ENCODE results near the gene NDUFB4.

Gene NDUFB4

GRCh38 chr3:120561251-120562045 lies 34.7 kb upstream of the NDUFB4 start:
- H4K20me1 ChIP-seq (ENCODE audit: insufficient read depth, low read length): no peaks in the 10 kb centered on the region
- no peaks in the 10 kb centered on the region for H3K27me3 ChIP-seq (replicated peaks; ENCODE audit: insufficient read depth, low read length)
- no peak overlapping the region for H2AFZ ChIP-seq (ENCODE audit: low read length)
- H3F3A ChIP-seq (ENCODE audit: insufficient read depth, low read length): 0 out of 2 replicates have a peak, but pooled peaks cover 3% of the 10 kb centered on the region
- no peak overlapping the region for H3K9ac ChIP-seq (ENCODE audit: low read length)
- H3K9me2 ChIP-seq (replicated peaks; ENCODE audit: insufficient read depth, low read length): no peaks in the 10 kb centered on the region
- TF ChIP-seq EZH2phosphoT487 (IDR thresholded peaks at IDR 0.05; ENCODE audit: low read length): no peak
- peak; percentile 85 for TF ChIP-seq CTCF (IDR thresholded peaks at IDR 0.05; ENCODE audit: low read length)
- TF ChIP-seq EZH2 (optimal IDR thresholded peaks at IDR 0.05; ENCODE audit: low read depth, low read length): no peak
- H3K9me3 ChIP-seq (replicated peaks; ENCODE audit: insufficient read depth, low read length): no peaks in the 10 kb centered on the region
- H3K4me1 ChIP-seq (ENCODE audit: low read length): no peaks in the 10 kb centered on the region; the same call in 1 of the 2 replicates
- H3K27ac ChIP-seq (ENCODE audit: low read length): no peak overlapping the region
- no peaks in the 10 kb centered on the region for H3K36me3 ChIP-seq (replicated peaks; ENCODE audit: insufficient read depth, low read length)
- no peak overlapping the region for H3K4me2 ChIP-seq (ENCODE audit: low read depth, low read length)
- no peaks in the 10 kb centered on the region for H3K79me2 ChIP-seq (ENCODE audit: low read length)
- DNase-seq: peak; percentile 66
- no peak overlapping the region for H3K4me3 ChIP-seq (ENCODE audit: low read length)

- H3K36me3 ChIP-seq (replicated peaks; ENCODE audit: insufficient read depth, low read length): no peaks in the 10 kb centered on the region
- H2AFZ ChIP-seq (ENCODE audit: low read length): no peak overlapping the region
- H3K9me3 ChIP-seq (replicated peaks; ENCODE audit: insufficient read depth, low read length): no peaks in the 10 kb centered on the region
- H3K4me3 ChIP-seq (ENCODE audit: low read length): no peak overlapping the region
- H3K4me1 ChIP-seq (ENCODE audit: low read length): no peaks in the 10 kb centered on the region
- no peak overlapping the region for H3K27ac ChIP-seq (ENCODE audit: low read length)
- H4K20me1 ChIP-seq (ENCODE audit: insufficient read depth, low read length): no peaks in the 10 kb centered on the region
- no peaks in the 10 kb centered on the region for H3K27me3 ChIP-seq (replicated peaks; ENCODE audit: insufficient read depth, low read length)
- no peak for DNase-seq
- H3K9me2 ChIP-seq (replicated peaks; ENCODE audit: insufficient read depth, low read length): no peaks in the 10 kb centered on the region
- no peaks in the 10 kb centered on the region for H3K79me2 ChIP-seq (ENCODE audit: low read length)
- H3K9ac ChIP-seq (ENCODE audit: low read length): no peak overlapping the region
- no peak overlapping the region for H3K4me2 ChIP-seq (ENCODE audit: low read depth, low read length)
- no peak for TF ChIP-seq CTCF (IDR thresholded peaks at IDR 0.05; ENCODE audit: low read length)
- TF ChIP-seq EZH2phosphoT487 (IDR thresholded peaks at IDR 0.05; ENCODE audit: low read length): no peak
- no peak for TF ChIP-seq EZH2 (optimal IDR thresholded peaks at IDR 0.05; ENCODE audit: low read depth, low read length)
- H3F3A ChIP-seq (ENCODE audit: insufficient read depth, low read length): no peaks in the 10 kb centered on the region
Measured at GRCh38 chr3:120563356-120564022, 32.6 kb upstream of the NDUFB4 start.

GRCh38 chr3:120566243-120566975 lies 29.7 kb upstream of the NDUFB4 start:
- H3K27ac ChIP-seq (ENCODE audit: low read length): no peak overlapping the region
- H2AFZ ChIP-seq (ENCODE audit: low read length): no peak overlapping the region
- no peaks in the 10 kb centered on the region for H3F3A ChIP-seq (ENCODE audit: insufficient read depth, low read length)
- no peak for TF ChIP-seq EZH2 (optimal IDR thresholded peaks at IDR 0.05; ENCODE audit: low read depth, low read length)
- no peak for TF ChIP-seq CTCF (IDR thresholded peaks at IDR 0.05; ENCODE audit: low read length)
- no peak for TF ChIP-seq EZH2phosphoT487 (IDR thresholded peaks at IDR 0.05; ENCODE audit: low read length)
- no peaks in the 10 kb centered on the region for H3K27me3 ChIP-seq (replicated peaks; ENCODE audit: insufficient read depth, low read length)
- H3K9me3 ChIP-seq (replicated peaks; ENCODE audit: insufficient read depth, low read length): no peaks in the 10 kb centered on the region
- H3K9ac ChIP-seq (ENCODE audit: low read length): no peak overlapping the region
- no peak overlapping the region for H3K4me2 ChIP-seq (ENCODE audit: low read depth, low read length)
- no peak overlapping the region for H3K4me3 ChIP-seq (ENCODE audit: low read length)
- H3K9me2 ChIP-seq (replicated peaks; ENCODE audit: insufficient read depth, low read length): no peaks in the 10 kb centered on the region
- H3K36me3 ChIP-seq (replicated peaks; ENCODE audit: insufficient read depth, low read length): no peaks in the 10 kb centered on the region
- H3K79me2 ChIP-seq (ENCODE audit: low read length): no peaks in the 10 kb centered on the region
- no peaks in the 10 kb centered on the region for H4K20me1 ChIP-seq (ENCODE audit: insufficient read depth, low read length)
- no peak for DNase-seq
- no peaks in the 10 kb centered on the region for H3K4me1 ChIP-seq (ENCODE audit: low read length)
